Measurements from ENCODE around the gene AKT1S1. TPM values are rescaled to one million over a fixed set of nuclear protein-coding genes. Genes with fewer than 3 reads are reported as not detected.

AKT1S1 gene
- total RNA-seq, 1 experiment from 2014 or later = 42.3 TPM

GRCh38 chr19:49857061-49857837 is 19.9 kb downstream of the AKT1S1 start:
- Histone ChIP-seq H3K27ac (ENCODE audit: low read length) (no peak overlapping the region), H3K4me1 (ENCODE audit: insufficient read depth, low read length) (peaks cover 9% of the 10 kb centered on the region; the same call in 1 of the 2 replicates), H2AFZ (ENCODE audit: low read length) (no peak overlapping the region), H3K27me3 (ENCODE audit: low read length) (no peaks in the 10 kb centered on the region), H3K9ac (ENCODE audit: low read length) (no peak overlapping the region), H4K20me1 (ENCODE audit: low read length) (peaks cover 26% of the 10 kb centered on the region; the same call in 1 of the 2 replicates), H3F3A (ENCODE audit: low read length, unreplicated experiment) (peaks cover 5% of the 10 kb centered on the region), H3K36me3 (ENCODE audit: low read depth, low read length) (peaks cover 37% of the 10 kb centered on the region), H3K4me3 (ENCODE audit: low read length) (no peak overlapping the region), H3K79me2 (ENCODE audit: low read length) (peaks cover 23% of the 10 kb centered on the region), H3K4me2 (ENCODE audit: low read length) (no peak overlapping the region), H3K9me3 (ENCODE audit: low read length) (no peaks in the 10 kb centered on the region), H3K9me2 (replicated peaks; ENCODE audit: low read length) (no peaks in the 10 kb centered on the region)
- intact Hi-C loops (cut with micrococcal nuclease) = no loop called here
- DNase-seq = no peak
- POLR2A ChIA-PET (ENCODE audit: unreplicated experiment) = no interaction called here
- no TSS peak for BruUV-seq (replicated peaks)
- TF ChIP-seq EZH2 (IDR thresholded peaks at IDR 0.05; ENCODE audit: low read length, unreplicated experiment) (no peak), EZH2phosphoT487 (IDR thresholded peaks at IDR 0.05; ENCODE audit: borderline replicate concordance, low read length) (no peak)
- TF ChIP-seq, protein P1, sequence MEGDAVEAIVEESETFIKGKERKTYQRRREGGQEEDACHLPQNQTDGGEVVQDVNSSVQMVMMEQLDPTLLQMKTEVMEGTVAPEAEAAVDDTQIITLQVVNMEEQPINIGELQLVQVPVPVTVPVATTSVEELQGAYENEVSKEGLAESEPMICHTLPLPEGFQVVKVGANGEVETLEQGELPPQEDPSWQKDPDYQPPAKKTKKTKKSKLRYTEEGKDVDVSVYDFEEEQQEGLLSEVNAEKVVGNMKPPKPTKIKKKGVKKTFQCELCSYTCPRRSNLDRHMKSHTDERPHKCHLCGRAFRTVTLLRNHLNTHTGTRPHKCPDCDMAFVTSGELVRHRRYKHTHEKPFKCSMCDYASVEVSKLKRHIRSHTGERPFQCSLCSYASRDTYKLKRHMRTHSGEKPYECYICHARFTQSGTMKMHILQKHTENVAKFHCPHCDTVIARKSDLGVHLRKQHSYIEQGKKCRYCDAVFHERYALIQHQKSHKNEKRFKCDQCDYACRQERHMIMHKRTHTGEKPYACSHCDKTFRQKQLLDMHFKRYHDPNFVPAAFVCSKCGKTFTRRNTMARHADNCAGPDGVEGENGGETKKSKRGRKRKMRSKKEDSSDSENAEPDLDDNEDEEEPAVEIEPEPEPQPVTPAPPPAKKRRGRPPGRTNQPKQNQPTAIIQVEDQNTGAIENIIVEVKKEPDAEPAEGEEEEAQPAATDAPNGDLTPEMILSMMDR (conservative IDR thresholded peaks at IDR 0.05; ENCODE audit: low read depth, low read length) = no peak
- no peak for ATAC-seq
- CTCF ChIA-PET = no interaction called here

- Histone ChIP-seq H3K4me2 (ENCODE audit: low read length) (no peak overlapping the region), H3K4me1 (ENCODE audit: insufficient read depth, low read length) (peaks cover 12% of the 10 kb centered on the region; the same call in 1 of the 2 replicates), H3K27me3 (ENCODE audit: low read length) (no peaks in the 10 kb centered on the region), H3F3A (ENCODE audit: low read length, unreplicated experiment) (peaks cover 5% of the 10 kb centered on the region), H2AFZ (ENCODE audit: low read length) (no peak overlapping the region), H3K4me3 (ENCODE audit: low read length) (no peak overlapping the region), H4K20me1 (ENCODE audit: low read length) (peaks cover 29% of the 10 kb centered on the region; the same call in 1 of the 2 replicates), H3K9ac (ENCODE audit: low read length) (no peak overlapping the region), H3K36me3 (ENCODE audit: low read depth, low read length) (peaks cover 37% of the 10 kb centered on the region), H3K9me3 (ENCODE audit: low read length) (no peaks in the 10 kb centered on the region), H3K27ac (ENCODE audit: low read length) (no peak overlapping the region), H3K9me2 (replicated peaks; ENCODE audit: low read length) (no peaks in the 10 kb centered on the region), H3K79me2 (ENCODE audit: low read length) (peaks cover 29% of the 10 kb centered on the region)
- no peak for TF ChIP-seq EZH2phosphoT487 (IDR thresholded peaks at IDR 0.05; ENCODE audit: borderline replicate concordance, low read length)
- TF ChIP-seq, protein P1 (conservative IDR thresholded peaks at IDR 0.05; ENCODE audit: low read depth, low read length) = no peak
- TF ChIP-seq EZH2 (IDR thresholded peaks at IDR 0.05; ENCODE audit: low read length, unreplicated experiment) = no peak
- POLR2A ChIA-PET (ENCODE audit: unreplicated experiment) = no interaction called here
- ATAC-seq (no peak), DNase-seq (no peak)
- CTCF ChIA-PET = no interaction called here
- intact Hi-C loops (cut with micrococcal nuclease) = no loop called here
- BruUV-seq (replicated peaks) = no TSS peak
Observed at GRCh38 chr19:49856574-49857021, 20.6 kb downstream of the AKT1S1 start.

Measured in PC-3 (cell line).